Fibroblast of skin of right biceps (primary cell): Measurements from ENCODE around the gene CHD2.
"Not testable (repeated sequence)": the region's sequence is repeated elsewhere in the genome, so short reads cannot be mapped to it uniquely, and the experiment has no call there.

ENCODE experiments used
- DNase-seq: peaks from one replicate; pipeline ENCODE4 v3.0.0-alpha.2; 2013

The CHD2 gene

DNA sequence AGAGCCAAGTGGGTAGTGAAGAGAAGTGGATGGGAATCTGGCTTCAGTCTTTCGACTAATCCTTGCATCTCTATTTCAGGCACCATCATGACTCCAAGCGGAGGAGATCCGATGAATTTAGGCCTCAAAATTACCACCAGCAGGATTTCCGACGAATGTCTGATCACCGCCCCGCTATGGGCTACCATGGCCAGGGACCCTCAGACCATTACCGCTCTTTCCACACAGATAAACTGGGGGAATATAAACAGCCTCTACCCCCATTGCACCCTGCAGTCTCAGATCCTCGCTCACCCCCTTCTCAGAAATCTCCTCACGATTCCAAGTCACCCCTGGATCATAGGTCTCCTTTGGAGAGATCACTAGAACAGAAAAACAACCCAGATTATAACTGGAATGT lies 124.2 kb downstream of the CHD2 start:
- no peak for DNase-seq

DNA sequence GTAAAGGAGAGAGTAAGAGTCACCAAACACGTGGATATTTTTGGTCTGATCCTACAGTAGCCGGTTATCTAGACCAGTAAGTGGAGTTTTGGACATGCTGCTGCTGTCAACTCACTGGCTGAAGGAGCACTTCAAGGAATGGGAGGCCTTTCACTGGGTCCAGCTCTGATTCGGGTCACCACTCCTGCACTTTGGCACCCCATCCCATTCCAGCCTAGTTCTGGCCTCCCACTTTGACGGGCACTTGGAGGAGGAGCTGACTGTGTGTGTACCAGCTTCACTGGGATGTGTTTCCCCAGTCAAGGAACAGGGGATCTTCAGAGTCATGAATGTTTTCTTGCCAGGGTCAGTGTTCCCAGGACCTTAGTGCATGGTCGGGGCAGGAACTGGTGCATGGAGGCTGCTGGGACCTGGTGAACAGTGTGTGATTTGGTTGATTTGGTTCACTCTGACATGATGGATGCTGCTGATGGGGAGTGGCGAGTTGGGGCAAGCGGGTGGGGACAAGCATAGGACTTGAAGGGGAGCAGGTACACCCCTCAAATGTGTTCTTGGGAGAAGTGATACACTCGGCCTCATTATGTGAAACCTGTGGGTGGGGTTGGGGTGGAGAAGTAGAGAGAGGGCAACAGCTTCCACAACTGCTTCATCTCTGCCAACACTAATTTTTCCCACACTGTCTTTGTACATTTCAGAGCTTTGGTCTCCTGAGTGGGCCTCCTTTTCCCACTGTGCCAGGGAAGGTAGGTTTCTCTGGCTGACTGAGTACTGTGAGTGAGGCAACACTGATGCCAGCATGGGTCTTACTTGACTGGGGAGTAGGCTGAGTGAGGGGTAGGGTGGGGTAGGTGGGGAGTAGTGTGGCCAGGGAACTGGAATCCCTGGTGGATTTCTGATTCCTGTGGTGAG lies 124.8 kb downstream of the CHD2 start:
- no peak for DNase-seq

DNA sequence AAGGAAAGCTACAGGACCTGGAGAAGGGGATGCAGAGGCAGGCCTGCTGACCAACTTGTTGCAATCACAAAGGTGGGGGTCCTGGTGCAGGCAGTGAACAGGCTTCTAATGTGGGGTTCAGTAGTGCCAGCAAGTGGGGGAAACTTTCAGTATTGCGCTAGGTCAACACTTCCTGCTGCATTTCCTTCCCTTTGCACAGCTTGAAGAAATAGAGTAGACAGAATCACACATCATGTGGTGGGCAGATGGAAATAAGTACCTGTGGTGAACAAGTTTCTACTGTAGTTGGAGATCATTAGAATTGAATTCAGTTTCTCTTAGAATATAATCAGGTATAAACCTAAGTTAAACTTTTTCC lies 125.5 kb downstream of the CHD2 start:
- DNase-seq = no peak

DNA sequence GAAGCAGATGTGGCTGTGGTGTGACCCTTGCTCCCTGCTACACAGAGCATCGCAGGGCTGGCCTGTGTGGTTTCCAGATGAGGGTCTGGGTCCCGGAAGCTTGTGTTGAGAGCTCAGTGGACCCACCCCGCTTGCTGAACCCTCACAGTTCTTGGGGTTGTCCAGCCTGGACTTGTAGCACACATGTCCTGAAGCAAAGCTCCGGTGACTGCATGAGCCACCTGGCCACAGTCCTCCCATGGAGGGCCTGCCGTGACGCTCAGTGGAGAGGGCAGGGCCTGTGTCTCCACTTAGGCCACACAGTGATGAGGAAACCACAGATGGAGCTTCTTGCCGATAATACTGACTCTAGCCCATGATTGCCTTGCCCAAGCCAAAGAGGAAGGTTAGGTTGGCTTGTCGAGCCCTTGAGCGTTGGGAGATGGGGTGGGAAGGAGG lies 126.3 kb downstream of the CHD2 start:
- DNase-seq = no peak

GRCh38 chr15:93027413-93027812 lies 127.3 kb downstream of the CHD2 start:
- DNase-seq = no peak

DNA sequence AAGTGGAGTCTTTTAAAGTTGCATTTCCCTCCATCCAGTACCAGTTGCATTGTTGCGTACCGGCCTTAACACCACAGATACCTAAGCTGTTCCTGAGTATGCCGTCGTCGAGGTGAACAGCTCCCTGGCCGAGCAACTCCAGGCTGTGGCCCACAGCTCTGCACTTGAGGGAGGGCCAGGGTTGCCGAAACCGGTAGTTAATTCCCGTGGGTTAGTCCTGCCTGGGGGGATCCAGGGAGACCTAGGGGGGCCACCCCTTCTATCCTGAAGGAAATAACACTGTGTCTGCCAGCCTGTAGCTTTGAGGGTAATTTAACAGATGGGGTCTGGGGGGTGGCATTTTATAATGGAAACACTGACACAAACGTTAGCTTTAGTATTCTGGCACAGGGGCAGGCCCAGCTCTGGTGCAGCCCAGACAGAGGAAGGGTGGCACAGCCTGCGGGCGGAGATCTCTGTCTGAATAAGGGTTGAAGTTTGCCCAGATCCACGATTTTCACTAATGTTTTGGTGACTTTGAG lies 128.0 kb downstream of the CHD2 start:
- no peak for DNase-seq

- DNase-seq = peak; percentile 78
Measured at GRCh38 chr15:93028632-93029213, 128.6 kb downstream of the CHD2 start.

GRCh38 chr15:93029214-93029835 lies 129.2 kb downstream of the CHD2 start:
- DNase-seq = no peak

DNA sequence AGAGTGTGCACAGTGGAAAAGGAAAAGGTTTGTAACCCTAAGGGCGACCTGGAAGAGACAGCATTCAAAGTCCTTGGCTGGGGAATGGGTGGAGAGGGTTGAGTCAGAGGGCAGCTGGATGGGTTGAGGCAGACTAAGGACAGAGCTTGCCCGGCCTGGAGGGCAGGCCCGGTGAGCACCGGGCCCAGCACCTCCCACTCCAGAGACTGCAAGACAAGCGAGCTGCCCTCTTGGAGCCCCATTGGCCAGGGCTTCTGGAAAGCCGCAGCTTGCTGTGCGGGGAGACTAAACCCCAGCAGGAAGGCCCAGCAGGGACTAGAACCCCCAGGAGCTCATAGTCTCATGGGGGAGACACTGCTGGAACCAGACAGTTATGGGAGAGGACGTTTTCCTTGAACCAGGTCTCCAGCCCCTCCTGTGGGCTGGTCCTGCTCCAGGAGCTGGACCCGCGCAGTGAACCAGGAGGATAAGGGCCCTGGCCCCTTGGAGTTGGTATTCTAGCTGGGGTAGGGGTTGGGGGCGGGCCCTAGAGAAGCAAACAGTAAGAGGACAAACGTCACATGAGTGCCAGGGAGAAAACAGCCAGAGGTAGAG lies 129.8 kb downstream of the CHD2 start:
- no peak for DNase-seq

- DNase-seq = peak; percentile 59
Measured at GRCh38 chr15:93030430-93031102, 130.4 kb downstream of the CHD2 start.

DNA sequence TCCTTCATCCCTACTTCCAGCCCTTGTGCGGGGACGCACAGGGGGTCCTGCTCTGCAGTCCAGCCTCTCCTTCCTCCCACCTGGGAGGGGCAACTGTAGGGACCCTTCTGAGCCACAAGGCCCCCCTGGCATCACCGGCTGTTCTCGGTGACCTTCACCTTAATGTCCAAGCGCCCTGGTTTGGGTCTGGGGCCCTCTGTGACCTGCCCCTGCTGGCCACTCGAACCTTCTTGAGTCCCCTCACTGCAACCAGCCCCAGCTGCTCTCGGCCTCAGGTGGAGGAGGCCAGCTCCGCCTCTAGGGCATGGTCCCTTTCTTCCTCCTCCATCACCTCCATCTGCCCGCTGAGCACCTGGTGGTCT lies 131.0 kb downstream of the CHD2 start:
- no peak for DNase-seq

GRCh38 chr15:93031557-93032384 lies 131.6 kb downstream of the CHD2 start:
- not testable (repeated sequence) for DNase-seq

- DNase-seq = not testable (repeated sequence)
Measured at GRCh38 chr15:93032515-93033206, 132.5 kb downstream of the CHD2 start.

DNA sequence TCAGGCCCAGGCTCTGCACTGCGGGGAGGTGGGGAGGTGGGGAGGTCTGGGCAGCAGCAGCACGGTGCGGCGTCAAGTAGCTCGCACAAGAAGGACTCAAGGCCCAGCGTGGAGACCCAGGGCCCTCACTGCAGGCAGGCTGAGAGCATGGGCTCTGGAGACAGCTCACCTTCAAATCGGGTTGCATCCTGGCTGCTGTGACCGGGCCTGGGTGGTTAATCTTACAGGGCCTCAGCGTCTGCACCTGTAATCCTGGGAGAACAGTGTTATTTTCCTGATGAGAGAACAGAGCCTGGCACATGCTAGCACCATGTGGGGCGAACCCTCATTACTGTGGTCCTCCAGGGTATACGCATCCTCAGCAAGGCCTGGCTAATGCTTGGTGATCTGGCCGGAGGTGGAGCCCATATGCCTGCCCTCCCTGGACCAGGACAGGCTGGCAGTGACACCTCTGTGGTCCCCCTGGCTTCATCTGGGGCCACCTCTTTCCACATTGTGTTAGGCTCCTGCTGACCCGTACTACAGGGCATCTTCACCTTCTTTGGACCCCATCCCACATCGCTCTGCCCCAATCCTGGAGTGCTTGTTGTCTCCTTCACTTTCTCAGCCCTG lies 133.4 kb downstream of the CHD2 start:
- no peak for DNase-seq

DNA sequence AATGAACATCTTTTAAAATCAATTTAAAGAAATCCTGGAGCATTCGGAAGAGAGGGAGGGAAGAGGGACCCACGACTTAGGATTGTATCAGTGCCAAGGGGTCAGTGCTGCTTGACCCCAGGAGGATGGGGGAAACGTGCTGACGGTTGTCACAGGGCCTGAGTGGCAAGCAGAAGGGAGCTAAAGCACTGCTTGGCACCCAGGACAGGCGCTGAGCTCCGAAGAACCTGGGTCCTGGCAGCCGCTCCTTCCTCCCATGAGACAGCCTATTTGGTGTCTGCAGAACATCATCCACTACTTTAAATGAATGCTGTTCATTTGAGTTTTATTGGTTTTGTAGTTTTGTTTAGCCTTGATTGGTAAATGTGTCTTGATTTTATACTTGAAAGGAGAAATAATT lies 134.4 kb downstream of the CHD2 start:
- no peak for DNase-seq

DNA sequence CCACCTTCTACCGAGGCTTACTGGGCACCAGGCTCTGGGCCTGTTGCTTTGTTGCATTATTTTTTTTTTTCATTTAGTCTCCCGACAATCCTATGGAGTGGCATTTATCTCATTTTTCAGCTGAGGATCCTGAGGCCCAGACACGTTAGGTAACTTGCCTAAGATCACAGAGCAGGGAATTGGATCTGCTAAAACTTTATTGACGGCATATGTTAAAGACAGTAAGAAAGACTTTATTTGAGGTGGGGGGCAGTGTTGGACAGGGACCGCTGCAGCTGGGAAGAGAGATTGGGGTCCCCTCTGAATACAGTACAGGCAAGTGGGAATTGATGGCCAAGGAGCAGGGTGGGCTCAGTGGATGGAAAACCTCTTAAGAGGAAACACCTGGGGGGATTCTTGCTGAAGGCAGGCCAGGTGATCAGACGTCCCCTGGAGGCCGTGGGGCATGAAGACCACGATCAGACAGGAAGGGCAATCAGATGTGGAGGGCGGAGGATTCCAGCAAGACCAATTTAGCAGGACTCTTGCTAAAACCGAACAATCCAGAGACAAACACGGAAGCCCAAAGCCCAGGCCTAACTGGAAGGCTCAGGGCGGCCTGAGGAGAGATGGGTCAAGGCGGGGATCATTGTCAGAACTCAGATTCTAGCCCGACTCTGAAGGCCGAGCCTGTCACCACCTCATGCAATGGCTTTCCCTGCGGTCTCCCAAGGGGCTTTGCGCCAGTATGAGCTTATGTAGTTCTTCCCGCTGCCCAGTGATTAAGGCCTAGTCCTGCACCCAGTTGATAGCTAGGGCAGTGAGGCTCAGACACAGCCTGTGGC lies 135.2 kb downstream of the CHD2 start:
- no peak for DNase-seq

GRCh38 chr15:93035953-93036810 lies 136.1 kb downstream of the CHD2 start:
- DNase-seq = peak; percentile 53

- peak; percentile 44 for DNase-seq
Measured at GRCh38 chr15:93036951-93037819, 137.1 kb downstream of the CHD2 start.
